Liver (tissue), 3 donors: ENCODE measurements around the gene EPN3.

Experiments
- CTCF ChIP-seq: fragments of 150-350 bp; IDR thresholded peaks from 2 replicates; pipeline ENCODE4 v1.5.1; 2017; ENCODE audit warnings: improper control_type of control experiment, low read depth, low read length; ENCODE audit not compliant: missing input control
- FOXA2 ChIP-seq: IDR thresholded peaks from 2 replicates; pipeline ENCODE4 v1.6.1; 2016; ENCODE audit warnings: antibody characterized with exemption
- GABPA ChIP-seq, 2 donors: IDR thresholded peaks in 1 of 2; conservative IDR thresholded peaks in 1 of 2; 2 replicates each; pipeline ENCODE4 v1.6.1; 2016; ENCODE audit warnings: antibody characterized with exemption in 2 of 2, mild to moderate bottlenecking in 1 of 2, moderate library complexity in 1 of 2
- MAX ChIP-seq: IDR thresholded peaks from 2 replicates; pipeline ENCODE4 v1.6.1; 2016; ENCODE audit warnings: antibody characterized with exemption
- NR2F2 ChIP-seq: IDR thresholded peaks from 2 replicates; pipeline ENCODE4 v1.6.1; 2016; ENCODE audit warnings: antibody characterized with exemption
- RAD21 ChIP-seq, 2 donors: IDR thresholded peaks; 2 replicates each; pipeline ENCODE4 v1.6.1; 2016; ENCODE audit warnings: antibody characterized with exemption in 2 of 2, mild to moderate bottlenecking in 2 of 2
- REST ChIP-seq: IDR thresholded peaks from 2 replicates; pipeline ENCODE4 v1.6.1; 2016; ENCODE audit warnings: antibody characterized with exemption, mild to moderate bottlenecking
- SP1 ChIP-seq: IDR thresholded peaks from 2 replicates; pipeline ENCODE4 v1.6.1; 2018; ENCODE audit warnings: antibody characterized with exemption, mild to moderate bottlenecking
- TAF1 ChIP-seq: conservative IDR thresholded peaks from 2 replicates; pipeline ENCODE4 v1.6.1; 2016; ENCODE audit warnings: antibody characterized with exemption, mild to moderate bottlenecking
- YY1 ChIP-seq: IDR thresholded peaks from 2 replicates; pipeline ENCODE4 v1.6.1; 2016; ENCODE audit warnings: antibody characterized with exemption, mild to moderate bottlenecking
- ZBTB33 ChIP-seq: IDR thresholded peaks from 2 replicates; pipeline ENCODE4 v1.6.1; 2016; ENCODE audit warnings: antibody characterized with exemption
- donor health status: healthy.
- donor health status: healthy.

GRCh38 chr17:50581316-50581715 lies 48.8 kb downstream of the EPN3 start:
- no peak for TF ChIP-seq CTCF
- TF ChIP-seq RAD21 (IDR thresholded peaks at IDR 0.05): no peak
- TF ChIP-seq MAX: no peak
- TF ChIP-seq NR2F2: no peak
- TF ChIP-seq FOXA2: no peak
- TF ChIP-seq TAF1: no peak
- no peak for TF ChIP-seq ZBTB33
- no peak for TF ChIP-seq REST
- TF ChIP-seq YY1: no peak
- TF ChIP-seq GABPA (IDR thresholded peaks at IDR 0.05 in 1 of 2, conservative IDR thresholded peaks at IDR 0.05 in 1 of 2): no peak
- TF ChIP-seq SP1: no peak
